COLO668 (cell line): ENCODE measurements around the gene SMIM17.

Experiments
- DNase-seq: peaks from one replicate; lab custom pipeline; 2025; ENCODE audit not compliant: unreplicated experiment; lab: John Stamatoyannopoulos, UW

Gene SMIM17

GRCh38 chr19:56642711-56643459 is at the start of gene SMIM17:
TSS of gene SMIM17 (plus strand) at chr19:56643159. CDS start at chr19:56645668, 2,509 bp downstream.
- DNase-seq = no peak

- no peak for DNase-seq
Measured at GRCh38 chr19:56594446-56594782, 48.5 kb upstream of the SMIM17 start.

- DNase-seq = peak; percentile 81
Measured at GRCh38 chr19:56594783-56595547, 48.0 kb upstream of the SMIM17 start, which contains the start of gene ZNF71. TSS of gene ZNF71 (plus strand) at chr19:56595302. CDS start at chr19:56601559, 6,257 bp downstream.

GRCh38 chr19:56595548-56595899 is 47.4 kb upstream of the SMIM17 start:
- DNase-seq = no peak

- no peak for DNase-seq
Measured at GRCh38 chr19:56596676-56597075, 46.3 kb upstream of the SMIM17 start.

- DNase-seq = no peak
Measured at GRCh38 chr19:56597696-56598095, 45.3 kb upstream of the SMIM17 start.

- DNase-seq = no peak
Measured at GRCh38 chr19:56601375-56601774, 41.6 kb upstream of the SMIM17 start.

GRCh38 chr19:56603829-56604228 is 39.1 kb upstream of the SMIM17 start:
- no peak for DNase-seq

- DNase-seq = no peak
Measured at GRCh38 chr19:56608274-56608964, 34.5 kb upstream of the SMIM17 start.

- DNase-seq = no peak
Measured at GRCh38 chr19:56611288-56611687, 31.7 kb upstream of the SMIM17 start.

GRCh38 chr19:56612737-56613136 is 30.2 kb upstream of the SMIM17 start:
- no peak for DNase-seq

GRCh38 chr19:56613639-56614038 is 29.3 kb upstream of the SMIM17 start:
- DNase-seq = no peak

GRCh38 chr19:56617531-56617930 is 25.4 kb upstream of the SMIM17 start:
- DNase-seq = peak; percentile 0

- no peak for DNase-seq
Measured at GRCh38 chr19:56619121-56619520, 23.8 kb upstream of the SMIM17 start.

- no peak for DNase-seq
Measured at GRCh38 chr19:56622374-56622773, 20.6 kb upstream of the SMIM17 start.

- no peak for DNase-seq
Measured at GRCh38 chr19:56623006-56623405, 20.0 kb upstream of the SMIM17 start.

- DNase-seq = no peak
Measured at GRCh38 chr19:56625708-56626107, 17.3 kb upstream of the SMIM17 start.

GRCh38 chr19:56633021-56633420 is 9.9 kb upstream of the SMIM17 start:
- DNase-seq = no peak

GRCh38 chr19:56637976-56638555 is 4.9 kb upstream of the SMIM17 start:
- no peak for DNase-seq

GRCh38 chr19:56639217-56639616 is 3.7 kb upstream of the SMIM17 start:
- DNase-seq = no peak

GRCh38 chr19:56643460-56643955 is 549 bp downstream of the SMIM17 start:
- DNase-seq = no peak
